HEK293 (cell line): ENCODE data around the gene PHACTR2.
A peak's percentile ranks its signal among the peaks of the same experiment; 100 is the strongest.

Source experiments
- CTCF ChIA-PET: fragments of 350-600 bp; formaldehyde crosslinking; extraction: SDS; loops from one replicate; lab custom pipeline; 2021; ENCODE audit warnings: antibody characterized with exemption; lab: Yijun Ruan, JAX
- POLR2A ChIA-PET: fragments of 300-600 bp; formaldehyde crosslinking; extraction: SDS; loops from one replicate; lab custom pipeline; 2020; ENCODE audit warnings: antibody characterized with exemption, inconsistent platforms; lab: Yijun Ruan, JAX
- H3K27ac ChIP-seq: fragments of 200-500 bp; sonication (Bioruptor generic); 2 replicates; pipeline ENCODE4 v1.5.1; 2014; ENCODE audit warnings: low read depth, low read length, control low read depth, inconsistent platforms; ENCODE audit errors: extremely low read depth
- H3K36me3 ChIP-seq, 2 experiments: fragments of 200-500 bp in 1 of 2; sonication (Bioruptor generic) in 1 of 2; 1 replicate in 1 of 2; 2 replicates in 1 of 2; pipeline ENCODE4 v1.5.1; 2014 to 2017; ENCODE audit warnings: inconsistent platforms in 2 of 2, low read length in 2 of 2; ENCODE audit not compliant: control insufficient read depth in 2 of 2, insufficient read depth in 1 of 2
- H3K4me1 ChIP-seq: fragments of 200-500 bp; sonication (Bioruptor generic); 2 replicates; pipeline ENCODE4 v1.5.1; 2014; ENCODE audit warnings: mild to moderate bottlenecking, low read length, inconsistent platforms; ENCODE audit not compliant: control insufficient read depth, insufficient read depth
- H3K4me3 ChIP-seq: 2 replicates; pipeline ENCODE4 v1.5.1; 2011; ENCODE audit warnings: low read depth, mild to moderate bottlenecking, control low read depth, low read length, moderate library complexity
- H3K9me3 ChIP-seq: fragments of 200-500 bp; sonication (Bioruptor generic); 2 replicates; pipeline ENCODE4 v1.5.1; 2014; ENCODE audit warnings: low read depth, low read length, inconsistent platforms; ENCODE audit not compliant: control insufficient read depth, insufficient read depth
- ATF2 ChIP-seq: fragments of 450-650 bp; formaldehyde crosslinking; IDR thresholded peaks from 2 replicates; pipeline ENCODE4 v1.5.1; 2016; ENCODE audit warnings: missing biosample characterization, missing genetic modification characterization, low read depth
- BCL11B ChIP-seq: fragments of 450-650 bp; formaldehyde crosslinking; IDR thresholded peaks from 2 replicates; pipeline ENCODE4 v1.5.1; 2016; ENCODE audit warnings: low read depth, missing biosample characterization, missing genetic modification characterization
- HOXD13 ChIP-seq: sonication (generic); formaldehyde crosslinking; IDR thresholded peaks from 2 replicates; pipeline ENCODE4 v1.8.0; 2022; ENCODE audit warnings: missing genetic modification reagents, borderline replicate concordance
- KLF7 ChIP-seq: fragments of 450-650 bp; formaldehyde crosslinking; IDR thresholded peaks from 2 replicates; pipeline ENCODE4 v1.5.1; 2016; ENCODE audit warnings: missing biosample characterization, missing genetic modification characterization, borderline replicate concordance
- OVOL3 ChIP-seq: fragments of 450-650 bp; formaldehyde crosslinking; IDR thresholded peaks from 2 replicates; pipeline ENCODE4 v1.5.1; 2016; ENCODE audit warnings: missing biosample characterization, missing genetic modification characterization
- YY2 ChIP-seq: fragments of 450-650 bp; formaldehyde crosslinking; IDR thresholded peaks from 2 replicates; pipeline ENCODE4 v1.5.1; 2016; ENCODE audit warnings: missing biosample characterization, missing genetic modification characterization
- ZBTB49 ChIP-seq: fragments of 450-650 bp; formaldehyde crosslinking; IDR thresholded peaks from 2 replicates; pipeline ENCODE4 v1.5.1; 2016; ENCODE audit warnings: missing biosample characterization, missing genetic modification characterization, low read depth
- ZFP37 ChIP-seq: fragments of 450-650 bp; formaldehyde crosslinking; IDR thresholded peaks from 2 replicates; pipeline ENCODE4 v1.5.1; 2016; ENCODE audit warnings: missing biosample characterization, missing genetic modification characterization
- ZNF133 ChIP-seq: fragments of 450-650 bp; formaldehyde crosslinking; IDR thresholded peaks from 2 replicates; pipeline ENCODE4 v1.5.1; 2016; ENCODE audit warnings: missing biosample characterization, missing genetic modification characterization
- ZNF146 ChIP-seq: fragments of 450-650 bp; formaldehyde crosslinking; IDR thresholded peaks from 2 replicates; pipeline ENCODE4 v1.5.1; 2016; ENCODE audit warnings: missing biosample characterization, missing genetic modification characterization
- ZNF155 ChIP-seq: fragments of 450-650 bp; formaldehyde crosslinking; IDR thresholded peaks from 2 replicates; pipeline ENCODE4 v1.5.1; 2016; ENCODE audit warnings: missing biosample characterization, missing genetic modification characterization
- ZNF175 ChIP-seq: fragments of 450-650 bp; formaldehyde crosslinking; IDR thresholded peaks from 2 replicates; pipeline ENCODE4 v1.5.1; 2016; ENCODE audit warnings: missing biosample characterization, missing genetic modification characterization
- ZNF19 ChIP-seq: fragments of 450-650 bp; formaldehyde crosslinking; IDR thresholded peaks from 2 replicates; pipeline ENCODE4; 2016; ENCODE audit warnings: missing biosample characterization, missing genetic modification characterization, low read depth
- ZNF2 ChIP-seq: fragments of 450-650 bp; formaldehyde crosslinking; IDR thresholded peaks from 2 replicates; pipeline ENCODE4 v1.5.1; 2016; ENCODE audit warnings: missing biosample characterization, missing genetic modification characterization
- ZNF223 ChIP-seq: fragments of 450-650 bp; formaldehyde crosslinking; IDR thresholded peaks from 2 replicates; pipeline ENCODE4 v1.5.1; 2016; ENCODE audit warnings: missing biosample characterization, missing genetic modification characterization
- ZNF24 ChIP-seq: fragments of 450-650 bp; formaldehyde crosslinking; IDR thresholded peaks from 2 replicates; pipeline ENCODE4 v1.5.1; 2016; ENCODE audit warnings: missing biosample characterization, missing genetic modification characterization
- ZNF280C ChIP-seq: fragments of 450-650 bp; formaldehyde crosslinking; IDR thresholded peaks from 2 replicates; pipeline ENCODE4 v1.5.1; 2016; ENCODE audit warnings: missing biosample characterization, missing genetic modification characterization
- ZNF362 ChIP-seq: fragments of 450-650 bp; formaldehyde crosslinking; IDR thresholded peaks from 2 replicates; pipeline ENCODE4 v1.5.1; 2016; ENCODE audit warnings: missing biosample characterization, missing genetic modification characterization
- ZNF366 ChIP-seq: fragments of 450-650 bp; formaldehyde crosslinking; conservative IDR thresholded peaks from 2 replicates; pipeline ENCODE4 v1.5.1; 2016; ENCODE audit warnings: missing biosample characterization, missing genetic modification characterization
- ZNF426 ChIP-seq: fragments of 450-650 bp; formaldehyde crosslinking; IDR thresholded peaks from 2 replicates; pipeline ENCODE4 v1.5.1; 2017; ENCODE audit warnings: missing biosample characterization, missing genetic modification characterization, mild to moderate bottlenecking, inconsistent platforms, moderate library complexity
- ZNF596 ChIP-seq: fragments of 450-650 bp; IDR thresholded peaks from 2 replicates; pipeline ENCODE4 v1.5.0; 2018; ENCODE audit warnings: missing biosample characterization, mild to moderate bottlenecking, missing genetic modification characterization, moderate library complexity
- ZNF600 ChIP-seq: fragments of 450-650 bp; formaldehyde crosslinking; IDR thresholded peaks from 2 replicates; pipeline ENCODE4 v1.5.1; 2016; ENCODE audit warnings: missing biosample characterization, missing genetic modification characterization
- ZNF629 ChIP-seq: fragments of 450-650 bp; formaldehyde crosslinking; IDR thresholded peaks from 2 replicates; pipeline ENCODE4 v1.5.1; 2017; ENCODE audit warnings: missing biosample characterization, missing genetic modification characterization
- ZNF660 ChIP-seq: fragments of 450-650 bp; IDR thresholded peaks from 2 replicates; pipeline ENCODE4 v1.5.1; 2018; ENCODE audit warnings: missing biosample characterization, mild to moderate bottlenecking, missing genetic modification characterization
- ZNF670 ChIP-seq: fragments of 450-650 bp; formaldehyde crosslinking; IDR thresholded peaks from 2 replicates; pipeline ENCODE4 v1.5.1; 2016; ENCODE audit warnings: missing biosample characterization, missing genetic modification characterization, low read depth
- ZNF677 ChIP-seq: fragments of 450-650 bp; IDR thresholded peaks from 2 replicates; pipeline ENCODE4 v1.5.0; 2018; ENCODE audit warnings: missing biosample characterization, mild to moderate bottlenecking, missing genetic modification characterization, moderate library complexity
- ZNF830 ChIP-seq: fragments of 450-650 bp; IDR thresholded peaks from 2 replicates; pipeline ENCODE4 v1.5.0; 2018; ENCODE audit warnings: missing biosample characterization, missing genetic modification characterization, low read depth, mild to moderate bottlenecking, moderate library complexity
- ZNF837 ChIP-seq: fragments of 450-650 bp; formaldehyde crosslinking; IDR thresholded peaks from 2 replicates; pipeline ENCODE4 v1.5.1; 2016; ENCODE audit warnings: missing biosample characterization, missing genetic modification characterization

Gene PHACTR2

GRCh38 chr6:143634486-143634885 lies 43.3 kb upstream of the PHACTR2 start (continued):
- TF ChIP-seq ZNF146 (no peak), ZNF837 (tag by site-specific recombination) (no peak), KLF7 (tag by site-specific recombination) (no peak)

GRCh38 chr6:143637691-143638090 lies 40.1 kb upstream of the PHACTR2 start:
- Histone ChIP-seq H3K4me3 (no peak overlapping the region), H3K9me3 (no peaks in the 10 kb centered on the region), H3K36me3 (no peaks in the 10 kb centered on the region), H3K27ac (no peak overlapping the region), H3K4me1 (no peaks in the 10 kb centered on the region)
- CTCF ChIA-PET = interaction anchor here (0.5 kb wide), 1 partner anchor 249 kb away, joined by 5 read pairs; no protein-coding TSS in a partner anchor
- TF ChIP-seq ZBTB49 (tag by site-specific recombination) = no peak
- no peak for TF ChIP-seq ZNF2
- TF ChIP-seq KLF7 (tag by site-specific recombination) = no peak
- no peak for TF ChIP-seq HOXD13
- no peak for TF ChIP-seq ZNF24
- TF ChIP-seq BCL11B (tag by site-specific recombination) = no peak
- POLR2A ChIA-PET = no interaction called here

GRCh38 chr6:143642403-143642802 lies 35.4 kb upstream of the PHACTR2 start:
- H3K36me3 ChIP-seq = no peaks in the 10 kb centered on the region
- TF ChIP-seq ZNF133 (tag by site-specific recombination) = no peak
- no peak for TF ChIP-seq ZNF175 (tag by site-specific recombination)
- TF ChIP-seq ZNF155 (tag by site-specific recombination) = no peak
- no peak for TF ChIP-seq ZNF426 (tag by site-specific recombination)
- TF ChIP-seq ZFP37 = no peak
- no peak for TF ChIP-seq ZNF280C
- TF ChIP-seq ZNF677 (tag by site-specific recombination) = no peak
- peak; percentile 71 for TF ChIP-seq ATF2 (tag by site-specific recombination)
- no peak for TF ChIP-seq ZNF830
- no peak for TF ChIP-seq ZNF660 (tag by site-specific recombination)
- 0 out of 2 replicates have a peak, but pooled peaks have one; percentile 28 for TF ChIP-seq ZNF629 (tag by site-specific recombination)
- TF ChIP-seq ZNF19 = no peak
- TF ChIP-seq ZNF366 = 0 out of 2 replicates have a peak, but pooled peaks have one; percentile 27
- TF ChIP-seq YY2 (tag by site-specific recombination) = no peak
- 0 out of 2 replicates have a peak, but pooled peaks have one; percentile 38 for TF ChIP-seq ZNF362
- peak; percentile 80 for TF ChIP-seq ZNF600 (tag by site-specific recombination)
- TF ChIP-seq ZNF596 = no peak
- TF ChIP-seq ZNF223 (tag by site-specific recombination) = no peak
- TF ChIP-seq OVOL3 (tag by site-specific recombination) = no peak
- no peak for TF ChIP-seq ZNF670 (tag by site-specific recombination)
- no peak overlapping the region for H3K27ac ChIP-seq
- H3K4me3 ChIP-seq = no peak overlapping the region
- CTCF ChIA-PET = no interaction called here
- POLR2A ChIA-PET = no interaction called here
- H3K9me3 ChIP-seq = no peaks in the 10 kb centered on the region
- H3K4me1 ChIP-seq = no peaks in the 10 kb centered on the region
